Neural cell (in vitro differentiated cells): ENCODE measurements around the gene NHERF1.

Experiments used
- EP300 ChIP-seq: fragments of 450-650 bp; conservative IDR thresholded peaks from 2 replicates; pipeline ENCODE4 v1.6.1; 2014; ENCODE audit warnings: antibody characterized with exemption, mild to moderate bottlenecking, moderate library complexity; ENCODE audit not compliant: poor library complexity, severe bottlenecking
- MXI1 ChIP-seq: fragments of 450-650 bp; conservative IDR thresholded peaks from 2 replicates; pipeline ENCODE4 v1.6.1; 2014; ENCODE audit warnings: antibody characterized with exemption, mild to moderate bottlenecking; ENCODE audit not compliant: poor library complexity, severe bottlenecking
- RAD21 ChIP-seq: fragments of 450-650 bp; conservative IDR thresholded peaks from 2 replicates; pipeline ENCODE4 v1.6.1; 2014; ENCODE audit warnings: antibody characterized with exemption, mild to moderate bottlenecking, moderate library complexity
- TF ChIP-seq, protein P1 (sequence below): fragments of 450-650 bp; IDR thresholded peaks from 2 replicates; pipeline ENCODE4 v1.5.1; 2014; ENCODE audit warnings: antibody characterized with exemption, mild to moderate bottlenecking, moderate library complexity; ENCODE audit not compliant: poor library complexity, severe bottlenecking
- TF ChIP-seq, protein P2 (sequence below): IDR thresholded peaks from 2 replicates; pipeline ENCODE4 v1.6.1; 2012; ENCODE audit warnings: borderline replicate concordance

DNA sequence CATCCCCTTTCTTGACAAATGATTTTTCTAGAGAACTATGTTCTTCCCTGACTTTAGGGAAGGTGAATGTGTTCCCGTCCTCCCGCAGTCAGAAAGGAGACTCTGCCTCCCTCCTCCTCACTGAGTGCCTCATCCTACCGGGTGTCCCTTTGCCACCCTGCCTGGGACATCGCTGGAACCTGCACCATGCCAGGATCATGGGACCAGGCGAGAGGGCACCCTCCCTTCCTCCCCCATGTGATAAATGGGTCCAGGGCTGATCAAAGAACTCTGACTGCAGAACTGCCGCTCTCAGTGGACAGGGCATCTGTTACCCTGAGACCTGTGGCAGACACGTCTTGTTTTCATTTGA lies 20.3 kb downstream of the NHERF1 start:
- no peak for TF ChIP-seq RAD21
- TF ChIP-seq, protein P1, sequence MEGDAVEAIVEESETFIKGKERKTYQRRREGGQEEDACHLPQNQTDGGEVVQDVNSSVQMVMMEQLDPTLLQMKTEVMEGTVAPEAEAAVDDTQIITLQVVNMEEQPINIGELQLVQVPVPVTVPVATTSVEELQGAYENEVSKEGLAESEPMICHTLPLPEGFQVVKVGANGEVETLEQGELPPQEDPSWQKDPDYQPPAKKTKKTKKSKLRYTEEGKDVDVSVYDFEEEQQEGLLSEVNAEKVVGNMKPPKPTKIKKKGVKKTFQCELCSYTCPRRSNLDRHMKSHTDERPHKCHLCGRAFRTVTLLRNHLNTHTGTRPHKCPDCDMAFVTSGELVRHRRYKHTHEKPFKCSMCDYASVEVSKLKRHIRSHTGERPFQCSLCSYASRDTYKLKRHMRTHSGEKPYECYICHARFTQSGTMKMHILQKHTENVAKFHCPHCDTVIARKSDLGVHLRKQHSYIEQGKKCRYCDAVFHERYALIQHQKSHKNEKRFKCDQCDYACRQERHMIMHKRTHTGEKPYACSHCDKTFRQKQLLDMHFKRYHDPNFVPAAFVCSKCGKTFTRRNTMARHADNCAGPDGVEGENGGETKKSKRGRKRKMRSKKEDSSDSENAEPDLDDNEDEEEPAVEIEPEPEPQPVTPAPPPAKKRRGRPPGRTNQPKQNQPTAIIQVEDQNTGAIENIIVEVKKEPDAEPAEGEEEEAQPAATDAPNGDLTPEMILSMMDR = no peak
- TF ChIP-seq, protein P2, sequence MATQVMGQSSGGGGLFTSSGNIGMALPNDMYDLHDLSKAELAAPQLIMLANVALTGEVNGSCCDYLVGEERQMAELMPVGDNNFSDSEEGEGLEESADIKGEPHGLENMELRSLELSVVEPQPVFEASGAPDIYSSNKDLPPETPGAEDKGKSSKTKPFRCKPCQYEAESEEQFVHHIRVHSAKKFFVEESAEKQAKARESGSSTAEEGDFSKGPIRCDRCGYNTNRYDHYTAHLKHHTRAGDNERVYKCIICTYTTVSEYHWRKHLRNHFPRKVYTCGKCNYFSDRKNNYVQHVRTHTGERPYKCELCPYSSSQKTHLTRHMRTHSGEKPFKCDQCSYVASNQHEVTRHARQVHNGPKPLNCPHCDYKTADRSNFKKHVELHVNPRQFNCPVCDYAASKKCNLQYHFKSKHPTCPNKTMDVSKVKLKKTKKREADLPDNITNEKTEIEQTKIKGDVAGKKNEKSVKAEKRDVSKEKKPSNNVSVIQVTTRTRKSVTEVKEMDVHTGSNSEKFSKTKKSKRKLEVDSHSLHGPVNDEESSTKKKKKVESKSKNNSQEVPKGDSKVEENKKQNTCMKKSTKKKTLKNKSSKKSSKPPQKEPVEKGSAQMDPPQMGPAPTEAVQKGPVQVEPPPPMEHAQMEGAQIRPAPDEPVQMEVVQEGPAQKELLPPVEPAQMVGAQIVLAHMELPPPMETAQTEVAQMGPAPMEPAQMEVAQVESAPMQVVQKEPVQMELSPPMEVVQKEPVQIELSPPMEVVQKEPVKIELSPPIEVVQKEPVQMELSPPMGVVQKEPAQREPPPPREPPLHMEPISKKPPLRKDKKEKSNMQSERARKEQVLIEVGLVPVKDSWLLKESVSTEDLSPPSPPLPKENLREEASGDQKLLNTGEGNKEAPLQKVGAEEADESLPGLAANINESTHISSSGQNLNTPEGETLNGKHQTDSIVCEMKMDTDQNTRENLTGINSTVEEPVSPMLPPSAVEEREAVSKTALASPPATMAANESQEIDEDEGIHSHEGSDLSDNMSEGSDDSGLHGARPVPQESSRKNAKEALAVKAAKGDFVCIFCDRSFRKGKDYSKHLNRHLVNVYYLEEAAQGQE = no peak
- no peak for TF ChIP-seq EP300
- no peak for TF ChIP-seq MXI1
